GM21381 (cell line): ENCODE measurements around the gene USH2A.

Source experiments
- ATAC-seq: cut with Tn5 transposase; IDR thresholded peaks from one replicate; pipeline ENCODE4 v1.9.1; 2021; ENCODE audit warnings: mild to moderate bottlenecking, moderate library complexity; ENCODE audit not compliant: unreplicated experiment

USH2A gene

GRCh38 chr1:216285052-216285451, 138.2 kb downstream of the USH2A start:
- ATAC-seq, result no peak

- no peak for ATAC-seq
Observed at GRCh38 chr1:216281757-216282156, 141.5 kb downstream of the USH2A start.

- no peak for ATAC-seq
Observed at GRCh38 chr1:216270086-216270773, 153.0 kb downstream of the USH2A start.

GRCh38 chr1:216261631-216262030, 161.6 kb downstream of the USH2A start:
- no peak for ATAC-seq

GRCh38 chr1:216258856-216259255, 164.4 kb downstream of the USH2A start:
- no peak for ATAC-seq

- no peak for ATAC-seq
Observed at GRCh38 chr1:216258386-216258785, 164.9 kb downstream of the USH2A start.

- no peak for ATAC-seq
Observed at GRCh38 chr1:216250861-216251260, 172.4 kb downstream of the USH2A start.

- no peak for ATAC-seq
Observed at GRCh38 chr1:216248628-216249027, 174.6 kb downstream of the USH2A start.

- ATAC-seq, result no peak
Observed at GRCh38 chr1:216247937-216248336, 175.3 kb downstream of the USH2A start.

GRCh38 chr1:216246577-216247203, 176.6 kb downstream of the USH2A start:
- no peak for ATAC-seq

GRCh38 chr1:216238844-216239243, 184.4 kb downstream of the USH2A start:
- no peak for ATAC-seq

- ATAC-seq, result no peak
Observed at GRCh38 chr1:216237927-216238542, 185.2 kb downstream of the USH2A start.

- no peak for ATAC-seq
Observed at GRCh38 chr1:216224233-216224632, 199.0 kb downstream of the USH2A start.

- no peak for ATAC-seq
Observed at GRCh38 chr1:216223486-216223885, 199.8 kb downstream of the USH2A start.

- no peak for ATAC-seq
Observed at GRCh38 chr1:216222288-216222687, 201.0 kb downstream of the USH2A start.

GRCh38 chr1:216221260-216221700, 202.0 kb downstream of the USH2A start:
- ATAC-seq, result peak; percentile 99

- ATAC-seq, result no peak
Observed at GRCh38 chr1:216216305-216216704, 206.9 kb downstream of the USH2A start.

- no peak for ATAC-seq
Observed at GRCh38 chr1:216215169-216215568, 208.1 kb downstream of the USH2A start.

- no peak for ATAC-seq
Observed at GRCh38 chr1:216212826-216213225, 210.4 kb downstream of the USH2A start.

GRCh38 chr1:216210081-216210480, 213.2 kb downstream of the USH2A start:
- ATAC-seq, result no peak

- ATAC-seq, result no peak
Observed at GRCh38 chr1:216209125-216209524, 214.1 kb downstream of the USH2A start.

- ATAC-seq, result no peak
Observed at GRCh38 chr1:216207154-216207553, 216.1 kb downstream of the USH2A start.
